Measurements from ENCODE around the gene TDRD7.

Gene TDRD7

GRCh38 chr9:97524424-97524823, 112.5 kb downstream of the TDRD7 start:
- no peak for TF ChIP-seq ZBTB7A (IDR thresholded peaks at IDR 0.05; ENCODE audit: low read depth)
- no peak for TF ChIP-seq YY1 (IDR thresholded peaks at IDR 0.05; ENCODE audit: low read depth)
- TF ChIP-seq EGR1 (IDR thresholded peaks at IDR 0.05) = no peak
- TF ChIP-seq CREB1 (IDR thresholded peaks at IDR 0.05; ENCODE audit: low read depth) = no peak
- TF ChIP-seq NFIC (IDR thresholded peaks at IDR 0.05) = no peak
- TF ChIP-seq TAF1 (IDR thresholded peaks at IDR 0.05; ENCODE audit: low read depth) = no peak
- no peak for TF ChIP-seq MAX (IDR thresholded peaks at IDR 0.05)
- TF ChIP-seq USF1 (IDR thresholded peaks at IDR 0.05) = no peak
- no peak for TF ChIP-seq TCF12 (IDR thresholded peaks at IDR 0.05; ENCODE audit: low read depth)
- no peak for TF ChIP-seq FOXM1 (IDR thresholded peaks at IDR 0.05; ENCODE audit: borderline replicate concordance, low read depth)
- TF ChIP-seq REST (IDR thresholded peaks at IDR 0.05; ENCODE audit: low read depth) = no peak
- TF ChIP-seq TEAD4 (IDR thresholded peaks at IDR 0.05) = no peak
- TF ChIP-seq RAD21 (IDR thresholded peaks at IDR 0.05; ENCODE audit: low read depth) = no peak
- no peak for TF ChIP-seq CEBPB (IDR thresholded peaks at IDR 0.05)

GRCh38 chr9:97525451-97525850, 113.6 kb downstream of the TDRD7 start:
- TF ChIP-seq CEBPB (IDR thresholded peaks at IDR 0.05) = peak; percentile 68
- no peak for TF ChIP-seq CREB1 (IDR thresholded peaks at IDR 0.05; ENCODE audit: low read depth)

- TF ChIP-seq USF1 (IDR thresholded peaks at IDR 0.05) (no peak), REST (IDR thresholded peaks at IDR 0.05; ENCODE audit: low read depth) (no peak), RAD21 (IDR thresholded peaks at IDR 0.05; ENCODE audit: low read depth) (no peak), EGR1 (IDR thresholded peaks at IDR 0.05) (no peak), TCF12 (IDR thresholded peaks at IDR 0.05; ENCODE audit: low read depth) (no peak)
Observed at GRCh38 chr9:97526895-97527575, 115.1 kb downstream of the TDRD7 start.

- TF ChIP-seq TAF1 (IDR thresholded peaks at IDR 0.05; ENCODE audit: low read depth) (no peak), EP300 (IDR thresholded peaks at IDR 0.05; ENCODE audit: borderline replicate concordance) (peak; percentile 6; the same call in 1 of the 2 replicates)
Observed at GRCh38 chr9:97527626-97528528, 116.0 kb downstream of the TDRD7 start.

- TF ChIP-seq REST (IDR thresholded peaks at IDR 0.05; ENCODE audit: low read depth) (no peak), YY1 (IDR thresholded peaks at IDR 0.05; ENCODE audit: low read depth) (no peak), CEBPB (IDR thresholded peaks at IDR 0.05) (no peak), EGR1 (IDR thresholded peaks at IDR 0.05) (no peak), EP300 (IDR thresholded peaks at IDR 0.05; ENCODE audit: borderline replicate concordance) (0 out of 2 replicates have a peak, but pooled peaks have one; percentile 23), FOXM1 (IDR thresholded peaks at IDR 0.05; ENCODE audit: borderline replicate concordance, low read depth) (peak; percentile 44; the same call in 1 of the 2 replicates), TCF12 (IDR thresholded peaks at IDR 0.05; ENCODE audit: low read depth) (peak; percentile 76), USF1 (IDR thresholded peaks at IDR 0.05) (no peak), NFIC (IDR thresholded peaks at IDR 0.05) (peak; percentile 56), TAF1 (IDR thresholded peaks at IDR 0.05; ENCODE audit: low read depth) (no peak), MAX (IDR thresholded peaks at IDR 0.05) (peak; percentile 33; the same call in 1 of the 2 replicates), RAD21 (IDR thresholded peaks at IDR 0.05; ENCODE audit: low read depth) (peak; percentile 26; the same call in 1 of the 2 replicates), TEAD4 (IDR thresholded peaks at IDR 0.05) (peak; percentile 75), CREB1 (IDR thresholded peaks at IDR 0.05; ENCODE audit: low read depth) (no peak), ZBTB7A (IDR thresholded peaks at IDR 0.05; ENCODE audit: low read depth) (no peak)
Observed at GRCh38 chr9:97528529-97529230, 116.8 kb downstream of the TDRD7 start.

Measured in Ishikawa (cell line).